ENCODE data around the gene NKX2-2.

The NKX2-2 gene

GRCh38 chr20:21513881-21514540 lies at the start of gene NKX2-2:
TSS of gene NKX2-2 (minus strand) at chr20:21514064. CDS start at chr20:21513669, 395 bp downstream.
- TF ChIP-seq GATA1 (IDR thresholded peaks at IDR 0.05; ENCODE audit: low read depth, low read length) (no peak), POLR2A (IDR thresholded peaks at IDR 0.05; ENCODE audit: low read length) (no peak)
- DNase-seq = no peak

- no peak for DNase-seq
Observed at GRCh38 chr20:21562656-21563055, 48.8 kb upstream of the NKX2-2 start.

GRCh38 chr20:21559305-21559704 lies 45.4 kb upstream of the NKX2-2 start:
- no peak for DNase-seq
- TF ChIP-seq POLR2A (IDR thresholded peaks at IDR 0.05; ENCODE audit: low read length) = no peak

More at GRCh38 chr20:21562656-21563055, 48.8 kb upstream of the NKX2-2 start:
- TF ChIP-seq POLR2A (IDR thresholded peaks at IDR 0.05; ENCODE audit: low read length) (no peak), GATA1 (IDR thresholded peaks at IDR 0.05; ENCODE audit: low read depth, low read length) (no peak)

- no peak for DNase-seq
- TF ChIP-seq POLR2A (IDR thresholded peaks at IDR 0.05; ENCODE audit: low read length) (no peak), GATA1 (IDR thresholded peaks at IDR 0.05; ENCODE audit: low read depth, low read length) (no peak)
Observed at GRCh38 chr20:21557241-21558020, 43.6 kb upstream of the NKX2-2 start.

GRCh38 chr20:21556398-21556797 lies 42.5 kb upstream of the NKX2-2 start:
- no peak for DNase-seq
- TF ChIP-seq GATA1 (IDR thresholded peaks at IDR 0.05; ENCODE audit: low read depth, low read length) (no peak), POLR2A (IDR thresholded peaks at IDR 0.05; ENCODE audit: low read length) (no peak)

- TF ChIP-seq GATA1 (IDR thresholded peaks at IDR 0.05; ENCODE audit: low read depth, low read length) (no peak), POLR2A (IDR thresholded peaks at IDR 0.05; ENCODE audit: low read length) (no peak)
- no peak for DNase-seq
Observed at GRCh38 chr20:21555470-21556120, 41.7 kb upstream of the NKX2-2 start.

- TF ChIP-seq POLR2A (IDR thresholded peaks at IDR 0.05; ENCODE audit: low read length) = no peak
- TF ChIP-seq GATA1 (IDR thresholded peaks at IDR 0.05; ENCODE audit: low read depth, low read length) = no peak
- DNase-seq = no peak
Observed at GRCh38 chr20:21554985-21555384, 41.1 kb upstream of the NKX2-2 start.

- DNase-seq = no peak
- no peak for TF ChIP-seq POLR2A (IDR thresholded peaks at IDR 0.05; ENCODE audit: low read length)
- TF ChIP-seq GATA1 (IDR thresholded peaks at IDR 0.05; ENCODE audit: low read depth, low read length) = no peak
Observed at GRCh38 chr20:21554376-21554890, 40.6 kb upstream of the NKX2-2 start.

- no peak for TF ChIP-seq GATA1 (IDR thresholded peaks at IDR 0.05; ENCODE audit: low read depth, low read length)
- no peak for TF ChIP-seq POLR2A (IDR thresholded peaks at IDR 0.05; ENCODE audit: low read length)
- DNase-seq = no peak
Observed at GRCh38 chr20:21550587-21550986, 36.7 kb upstream of the NKX2-2 start.

GRCh38 chr20:21548390-21549035 lies 34.6 kb upstream of the NKX2-2 start:
- TF ChIP-seq GATA1 (IDR thresholded peaks at IDR 0.05; ENCODE audit: low read depth, low read length) (no peak), POLR2A (IDR thresholded peaks at IDR 0.05; ENCODE audit: low read length) (no peak)
- no peak for DNase-seq

- TF ChIP-seq POLR2A (IDR thresholded peaks at IDR 0.05; ENCODE audit: low read length) = no peak
- TF ChIP-seq GATA1 (IDR thresholded peaks at IDR 0.05; ENCODE audit: low read depth, low read length) = no peak
- no peak for DNase-seq
Observed at GRCh38 chr20:21546355-21546754, 32.5 kb upstream of the NKX2-2 start.

GRCh38 chr20:21539512-21539911 lies 25.6 kb upstream of the NKX2-2 start:
- DNase-seq = no peak
- TF ChIP-seq POLR2A (IDR thresholded peaks at IDR 0.05; ENCODE audit: low read length) (no peak), GATA1 (IDR thresholded peaks at IDR 0.05; ENCODE audit: low read depth, low read length) (no peak)

GRCh38 chr20:21534886-21535285 lies 21.0 kb upstream of the NKX2-2 start:
- TF ChIP-seq GATA1 (IDR thresholded peaks at IDR 0.05; ENCODE audit: low read depth, low read length) (no peak), POLR2A (IDR thresholded peaks at IDR 0.05; ENCODE audit: low read length) (no peak)
- DNase-seq = no peak

- DNase-seq = no peak
- TF ChIP-seq GATA1 (IDR thresholded peaks at IDR 0.05; ENCODE audit: low read depth, low read length) = no peak
- TF ChIP-seq POLR2A (IDR thresholded peaks at IDR 0.05; ENCODE audit: low read length) = no peak
Observed at GRCh38 chr20:21534453-21534852, 20.6 kb upstream of the NKX2-2 start.
